ENCODE measurements around the gene NOL9. TPM values are rescaled to one million over a fixed set of nuclear protein-coding genes. Genes with fewer than 3 reads are reported as not detected.

NOL9 gene
- total and polyA plus RNA-seq, 9 of the 15 experiments (the other 6 are each of a cell fraction or from before 2014, with no cell fraction given), result 5.6 to 76.5 (median 47.3) TPM

DNA sequence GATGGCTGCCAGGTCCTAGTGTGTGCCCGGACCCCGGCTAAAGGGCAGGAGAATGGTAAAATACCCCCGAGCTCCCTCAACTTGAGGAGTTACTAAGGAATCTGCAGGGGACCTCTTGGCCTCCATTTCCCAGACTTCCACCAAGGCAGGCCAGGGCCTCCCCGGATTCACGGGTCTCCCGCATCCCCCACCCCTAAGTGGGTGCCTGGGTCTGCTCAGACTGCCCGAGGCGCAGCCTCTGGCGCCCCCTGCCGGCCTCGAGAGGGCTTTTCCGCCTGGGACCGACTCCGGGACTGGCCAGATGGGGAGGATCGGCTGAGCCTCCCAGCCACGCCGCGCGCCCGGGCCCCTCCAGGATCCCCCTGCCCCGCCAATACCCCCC lies 64.5 kb downstream of the NOL9 start (continued):
- TF ChIP-seq, protein P1, sequence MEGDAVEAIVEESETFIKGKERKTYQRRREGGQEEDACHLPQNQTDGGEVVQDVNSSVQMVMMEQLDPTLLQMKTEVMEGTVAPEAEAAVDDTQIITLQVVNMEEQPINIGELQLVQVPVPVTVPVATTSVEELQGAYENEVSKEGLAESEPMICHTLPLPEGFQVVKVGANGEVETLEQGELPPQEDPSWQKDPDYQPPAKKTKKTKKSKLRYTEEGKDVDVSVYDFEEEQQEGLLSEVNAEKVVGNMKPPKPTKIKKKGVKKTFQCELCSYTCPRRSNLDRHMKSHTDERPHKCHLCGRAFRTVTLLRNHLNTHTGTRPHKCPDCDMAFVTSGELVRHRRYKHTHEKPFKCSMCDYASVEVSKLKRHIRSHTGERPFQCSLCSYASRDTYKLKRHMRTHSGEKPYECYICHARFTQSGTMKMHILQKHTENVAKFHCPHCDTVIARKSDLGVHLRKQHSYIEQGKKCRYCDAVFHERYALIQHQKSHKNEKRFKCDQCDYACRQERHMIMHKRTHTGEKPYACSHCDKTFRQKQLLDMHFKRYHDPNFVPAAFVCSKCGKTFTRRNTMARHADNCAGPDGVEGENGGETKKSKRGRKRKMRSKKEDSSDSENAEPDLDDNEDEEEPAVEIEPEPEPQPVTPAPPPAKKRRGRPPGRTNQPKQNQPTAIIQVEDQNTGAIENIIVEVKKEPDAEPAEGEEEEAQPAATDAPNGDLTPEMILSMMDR (IDR thresholded peaks at IDR 0.05 in 2 of 3, conservative IDR thresholded peaks at IDR 0.05 in 1 of 3; ENCODE audit: insufficient read depth in 2 of 3, low read depth in 1 of 3, low read length in 3 of 3), result peak; percentile 95 to 97 (median 97)
- TF ChIP-seq JUND (IDR thresholded peaks at IDR 0.05; ENCODE audit: borderline replicate concordance, low read depth, low read length) (peak; percentile 43), JUND (tag; IDR thresholded peaks at IDR 0.05; ENCODE audit: borderline replicate concordance, low read depth, low read length) (no peak), KDM4B (IDR thresholded peaks at IDR 0.05; ENCODE audit: borderline replicate concordance in 2 of 2, low read depth in 1 of 2) (0 out of 4 replicates have a peak, but pooled peaks of 1 of the 2 experiments have one; percentile 45), SPI1 (IDR thresholded peaks at IDR 0.05; ENCODE audit: borderline replicate concordance, low read depth, low read length) (no peak), RBM14 (IDR thresholded peaks at IDR 0.05; ENCODE audit: borderline replicate concordance, insufficient read depth, low read depth, low read length) (no peak), FOXA1 (IDR thresholded peaks at IDR 0.05; ENCODE audit: borderline replicate concordance) (no peak), FOXA3 (CRISPR knock-in tag; conservative IDR thresholded peaks at IDR 0.05 in 1 of 2, IDR thresholded peaks at IDR 0.05 in 1 of 2) (peak in 1 of 2 experiments; percentile 50; a peak in 1 of 4 replicates), SMC3 (conservative IDR thresholded peaks at IDR 0.05; ENCODE audit: insufficient read depth, low read depth, low read length) (peak; percentile 53), BRCA1 (IDR thresholded peaks at IDR 0.05) (no peak), BRCA1 (CRISPR knock-in tag; IDR thresholded peaks at IDR 0.05) (0 out of 2 replicates have a peak, but pooled peaks have one; percentile 22), MEF2D (tag; conservative IDR thresholded peaks at IDR 0.05; ENCODE audit: low read depth) (no peak), NR2C1 (IDR thresholded peaks at IDR 0.05) (no peak), NR2C1 (tag; IDR thresholded peaks at IDR 0.05) (no peak), BHLHE40 (IDR thresholded peaks at IDR 0.05; ENCODE audit: low read length) (0 out of 2 replicates have a peak, but pooled peaks have one; percentile 12), MAZ (CRISPR knock-in tag; conservative IDR thresholded peaks at IDR 0.05 in 1 of 2, IDR thresholded peaks at IDR 0.05 in 1 of 2) (peak in 1 of 2 experiments; percentile 44; a peak in 1 of 4 replicates), NFIC (IDR thresholded peaks at IDR 0.05) (no peak)
- TF ChIP-seq, protein P2, sequence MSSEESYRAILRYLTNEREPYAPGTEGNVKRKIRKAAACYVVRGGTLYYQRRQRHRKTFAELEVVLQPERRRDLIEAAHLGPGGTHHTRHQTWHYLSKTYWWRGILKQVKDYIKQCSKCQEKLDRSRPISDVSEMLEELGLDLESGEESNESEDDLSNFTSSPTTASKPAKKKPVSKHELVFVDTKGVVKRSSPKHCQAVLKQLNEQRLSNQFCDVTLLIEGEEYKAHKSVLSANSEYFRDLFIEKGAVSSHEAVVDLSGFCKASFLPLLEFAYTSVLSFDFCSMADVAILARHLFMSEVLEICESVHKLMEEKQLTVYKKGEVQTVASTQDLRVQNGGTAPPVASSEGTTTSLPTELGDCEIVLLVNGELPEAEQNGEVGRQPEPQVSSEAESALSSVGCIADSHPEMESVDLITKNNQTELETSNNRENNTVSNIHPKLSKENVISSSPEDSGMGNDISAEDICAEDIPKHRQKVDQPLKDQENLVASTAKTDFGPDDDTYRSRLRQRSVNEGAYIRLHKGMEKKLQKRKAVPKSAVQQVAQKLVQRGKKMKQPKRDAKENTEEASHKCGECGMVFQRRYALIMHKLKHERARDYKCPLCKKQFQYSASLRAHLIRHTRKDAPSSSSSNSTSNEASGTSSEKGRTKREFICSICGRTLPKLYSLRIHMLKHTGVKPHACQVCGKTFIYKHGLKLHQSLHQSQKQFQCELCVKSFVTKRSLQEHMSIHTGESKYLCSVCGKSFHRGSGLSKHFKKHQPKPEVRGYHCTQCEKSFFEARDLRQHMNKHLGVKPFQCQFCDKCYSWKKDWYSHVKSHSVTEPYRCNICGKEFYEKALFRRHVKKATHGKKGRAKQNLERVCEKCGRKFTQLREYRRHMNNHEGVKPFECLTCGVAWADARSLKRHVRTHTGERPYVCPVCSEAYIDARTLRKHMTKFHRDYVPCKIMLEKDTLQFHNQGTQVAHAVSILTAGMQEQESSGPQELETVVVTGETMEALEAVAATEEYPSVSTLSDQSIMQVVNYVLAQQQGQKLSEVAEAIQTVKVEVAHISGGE (CRISPR knock-in tag; IDR thresholded peaks at IDR 0.05), result no peak
- TF ChIP-seq, protein P3, sequence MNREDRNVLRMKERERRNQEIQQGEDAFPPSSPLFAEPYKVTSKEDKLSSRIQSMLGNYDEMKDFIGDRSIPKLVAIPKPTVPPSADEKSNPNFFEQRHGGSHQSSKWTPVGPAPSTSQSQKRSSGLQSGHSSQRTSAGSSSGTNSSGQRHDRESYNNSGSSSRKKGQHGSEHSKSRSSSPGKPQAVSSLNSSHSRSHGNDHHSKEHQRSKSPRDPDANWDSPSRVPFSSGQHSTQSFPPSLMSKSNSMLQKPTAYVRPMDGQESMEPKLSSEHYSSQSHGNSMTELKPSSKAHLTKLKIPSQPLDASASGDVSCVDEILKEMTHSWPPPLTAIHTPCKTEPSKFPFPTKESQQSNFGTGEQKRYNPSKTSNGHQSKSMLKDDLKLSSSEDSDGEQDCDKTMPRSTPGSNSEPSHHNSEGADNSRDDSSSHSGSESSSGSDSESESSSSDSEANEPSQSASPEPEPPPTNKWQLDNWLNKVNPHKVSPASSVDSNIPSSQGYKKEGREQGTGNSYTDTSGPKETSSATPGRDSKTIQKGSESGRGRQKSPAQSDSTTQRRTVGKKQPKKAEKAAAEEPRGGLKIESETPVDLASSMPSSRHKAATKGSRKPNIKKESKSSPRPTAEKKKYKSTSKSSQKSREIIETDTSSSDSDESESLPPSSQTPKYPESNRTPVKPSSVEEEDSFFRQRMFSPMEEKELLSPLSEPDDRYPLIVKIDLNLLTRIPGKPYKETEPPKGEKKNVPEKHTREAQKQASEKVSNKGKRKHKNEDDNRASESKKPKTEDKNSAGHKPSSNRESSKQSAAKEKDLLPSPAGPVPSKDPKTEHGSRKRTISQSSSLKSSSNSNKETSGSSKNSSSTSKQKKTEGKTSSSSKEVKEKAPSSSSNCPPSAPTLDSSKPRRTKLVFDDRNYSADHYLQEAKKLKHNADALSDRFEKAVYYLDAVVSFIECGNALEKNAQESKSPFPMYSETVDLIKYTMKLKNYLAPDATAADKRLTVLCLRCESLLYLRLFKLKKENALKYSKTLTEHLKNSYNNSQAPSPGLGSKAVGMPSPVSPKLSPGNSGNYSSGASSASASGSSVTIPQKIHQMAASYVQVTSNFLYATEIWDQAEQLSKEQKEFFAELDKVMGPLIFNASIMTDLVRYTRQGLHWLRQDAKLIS (CRISPR knock-in tag; IDR thresholded peaks at IDR 0.05), result no peak
